Mammary epithelial cell (primary cell): ENCODE measurements around the gene COX7A2L.

Experiments
- CTCF ChIP-seq, 2 donors: IDR thresholded peaks in 1 of 2; conservative IDR thresholded peaks in 1 of 2; 2 replicates each; pipeline ENCODE4 v1.5.1; 2011 to 2012; ENCODE audit warnings: inconsistent platforms in 2 of 2, low read length in 2 of 2, mild to moderate bottlenecking in 2 of 2, control low read depth in 1 of 2, low read depth in 1 of 2; ENCODE audit not compliant: insufficient read depth in 1 of 2; ENCODE audit errors: extremely low read depth in 1 of 2
- EZH2 ChIP-seq: IDR thresholded peaks from 2 replicates; pipeline ENCODE4 v1.6.1; 2012; ENCODE audit warnings: low read length, inconsistent platforms, borderline replicate concordance

- TF ChIP-seq CTCF (conservative IDR thresholded peaks at IDR 0.05 in 1 of 2, IDR thresholded peaks at IDR 0.05 in 1 of 2; ENCODE audit: extremely low read depth in 1 of 2, insufficient read depth in 1 of 2, low read depth in 1 of 2, low read length in 2 of 2), result peak in 1 of 2 donors; percentile 7
- TF ChIP-seq EZH2, result no peak
Observed at GRCh38 chr2:42337356-42337820, 23.6 kb downstream of the COX7A2L start.
